SK-N-MC (cell line): Measurements from ENCODE around the gene MYCBP.
A peak's percentile ranks its signal among the peaks of the same experiment; 100 is the strongest.

Source experiments
- EZH2 ChIP-seq: fragments of 200-600 bp; sonication (generic); IDR thresholded peaks from one replicate; pipeline ENCODE4 v1.6.1; 2017; ENCODE audit warnings: antibody characterized with exemption
- FOXP2 ChIP-seq: optimal IDR thresholded peaks from 2 replicates; pipeline ENCODE3; 2011; ENCODE audit warnings: mild to moderate bottlenecking, moderate library complexity; ENCODE audit not compliant: insufficient read depth; ENCODE audit errors: extremely low read length, control extremely low read depth
- POLR2AphosphoS5 ChIP-seq: IDR thresholded peaks from 2 replicates; pipeline ENCODE4 v1.6.1; 2012; ENCODE audit warnings: mild to moderate bottlenecking, low read depth, low read length, borderline replicate concordance

DNA sequence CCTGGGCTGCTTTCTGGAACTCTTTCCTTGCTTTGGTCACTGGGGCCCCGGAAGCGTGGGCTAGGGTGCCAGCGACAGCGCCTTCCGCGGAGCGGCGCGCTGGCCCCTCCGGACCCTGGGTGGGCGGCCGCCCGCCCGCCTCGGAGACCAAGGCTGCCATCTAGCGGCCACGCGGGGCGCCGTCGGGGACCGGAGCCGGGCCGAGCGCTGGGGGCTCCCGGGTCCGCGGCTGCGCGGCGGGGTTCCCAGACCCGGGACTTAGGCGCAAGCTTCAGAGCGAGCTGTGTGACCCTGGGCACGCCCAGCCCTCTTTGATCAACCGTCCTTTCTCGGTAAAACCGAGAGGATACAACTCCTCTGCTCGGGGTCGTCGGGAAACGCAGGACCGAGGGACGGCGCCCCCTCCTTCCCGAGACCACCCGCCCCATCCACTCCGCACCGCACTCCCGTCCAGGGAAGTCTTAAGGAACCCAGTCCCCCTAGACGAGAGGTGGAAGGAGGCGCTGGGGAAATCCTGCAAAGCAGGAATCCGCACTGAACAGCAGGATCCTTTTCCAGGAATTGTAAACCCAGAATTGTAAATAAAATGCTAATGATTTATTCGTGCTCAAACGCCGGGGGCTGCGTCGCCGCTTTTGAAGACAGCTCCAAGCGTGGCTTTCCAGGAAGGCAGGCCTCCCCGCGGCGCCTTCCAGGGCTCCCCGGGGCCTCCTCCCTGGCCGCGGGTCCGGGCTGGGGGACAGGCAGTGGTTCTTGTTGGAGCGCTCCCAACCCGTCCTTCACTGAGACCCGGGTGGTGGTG is 54.8 kb downstream of the MYCBP start:
- TF ChIP-seq POLR2AphosphoS5 (no peak), EZH2 (no peak), FOXP2 (peak; percentile 55)
